ENCODE results near the gene SLC25A34. TPM values are rescaled to one million over a fixed set of nuclear protein-coding genes. Genes with fewer than 3 reads are reported as not detected.

SLC25A34 gene
- total and polyA plus RNA-seq, 2 of the 13 experiments (the other 11 are each of a cell fraction or from before 2014, with no cell fraction given), result 0.13 to 0.18 TPM

GRCh38 chr1:15742339-15742801 is 6.3 kb downstream of the SLC25A34 start, which contains the start of gene TMEM82:
TMEM82 (plus strand) TSS chr1:15742499; CDS start chr1:15742560, 61 bp downstream.
- in situ Hi-C loops (cut with HindIII; ENCODE audit: extremely low pct_ligation_motif_present, low pct_unique_long_range_greater_than_20kb), result loop anchor here (5.0 kb wide), 1 partner anchor 145 kb away; no protein-coding TSS in a partner anchor
- Histone ChIP-seq H3K9ac (ENCODE audit: insufficient read depth, low read depth, low read length) (peak within 1 kb of the TSS; percentile 20; the same call in 1 of the 2 replicates), H3K27ac (ENCODE audit: extremely low read length, insufficient read depth, low read length) (no peak within 1 kb of the TSS), H3K36me3 (replicated peaks in 1 of 2; ENCODE audit: control insufficient read depth in 1 of 2, insufficient read depth in 2 of 2, low read length in 2 of 2) (no peaks in the 10 kb centered on the region), H3K27me3 (ENCODE audit: control insufficient read depth in 1 of 2, insufficient read depth in 2 of 2, low read length in 2 of 2) (no peaks in the 10 kb centered on the region), H3K4me3 (replicated peaks in 1 of 3; ENCODE audit: insufficient read depth in 1 of 3, low read depth in 2 of 3, low read length in 3 of 3) (peak within 1 kb of the TSS; percentile 39 to 67 (median 40)), H3K79me2 (ENCODE audit: insufficient read depth, low read length) (no peaks in the 10 kb centered on the region), H3K4me2 (ENCODE audit: low read depth, low read length) (peak within 1 kb of the TSS; percentile 85), H4K20me1 (ENCODE audit: insufficient read depth, low read length) (no peaks in the 10 kb centered on the region), H3K9me3 (ENCODE audit: low read length) (no peaks in the 10 kb centered on the region), H3K4me1 (ENCODE audit: insufficient read depth, low read length) (peaks cover 79% of the 10 kb centered on the region), H2AFZ (ENCODE audit: low read length) (peak within 1 kb of the TSS; percentile 80)
- ATAC-seq (peak; percentile 3; the same call in 2 of the 3 replicates), FAIRE-seq (peak; percentile 32), DNase-seq (ENCODE audit: low spot score) (no peak)
- CTCF ChIA-PET (ENCODE audit: low intra/inter-chr PET ratio, low total read pairs), result no interaction called here
- intact Hi-C loops (cut with micrococcal nuclease; ENCODE audit: unreplicated experiment), result loop anchor here (10.0 kb wide), 1 partner anchor 58 kb away; the partner anchor contains the start of gene PLEKHM2
- POLR2A ChIA-PET, result interaction anchor here (1.0 to 1.6 kb wide), 2 partner anchors 146 to 154 kb away, joined by 4 to 6 read pairs; no protein-coding TSS in a partner anchor
- 4% methylated on average over 14 of the region's 14 CpGs for WGBS (ENCODE audit: low lambda C conversion rate)
- BruUV-seq (replicated peaks), result no TSS peak
- no peak for TF ChIP-seq ZNF724P (CRISPR knock-in tag; IDR thresholded peaks at IDR 0.05; ENCODE audit: borderline replicate concordance)
- no peak for TF ChIP-seq HMGXB3 (CRISPR knock-in tag; IDR thresholded peaks at IDR 0.05; ENCODE audit: borderline replicate concordance)
- no peak for TF ChIP-seq ZNF530 (CRISPR knock-in tag; IDR thresholded peaks at IDR 0.05; ENCODE audit: low read depth)
- TF ChIP-seq U2AF2 (IDR thresholded peaks at IDR 0.05; ENCODE audit: low read depth, low read length), result no peak
- no peak for TF ChIP-seq SMAD3 (CRISPR knock-in tag; IDR thresholded peaks at IDR 0.05)
- no peak for TF ChIP-seq SNAPC2 (CRISPR knock-in tag; IDR thresholded peaks at IDR 0.05)
- TF ChIP-seq ZSCAN25 (CRISPR knock-in tag; IDR thresholded peaks at IDR 0.05), result peak; percentile 89
- no peak for TF ChIP-seq DNMT1 (CRISPR knock-in tag; IDR thresholded peaks at IDR 0.05)
- TF ChIP-seq TCF12 (IDR thresholded peaks at IDR 0.05), result no peak
- no peak for TF ChIP-seq TCF12 (CRISPR knock-in tag; IDR thresholded peaks at IDR 0.05)
- no peak for TF ChIP-seq ZNF318 (CRISPR knock-in tag; IDR thresholded peaks at IDR 0.05)
- TF ChIP-seq SP4 (CRISPR knock-in tag; IDR thresholded peaks at IDR 0.05), result no peak
